A673 (cell line): ENCODE results near the gene IQCE. TPM values are rescaled to one million over a fixed set of nuclear protein-coding genes. Genes with fewer than 3 reads are reported as not detected.

Source experiments
- BruUV-seq: library from RNA; stranded (reverse); fragments of 400-500 nt; replicated peaks from 2 replicates; lab custom pipeline; 2021; lab: Mats Ljungman, UMichigan
- CTCF ChIA-PET: fragments of 300-600 bp; sonication (Branson Sonifier 250); formaldehyde crosslinking; loops from one replicate; lab custom pipeline; 2022; ENCODE audit warnings: antibody characterized with exemption; lab: Charles Lee
- POLR2A ChIA-PET: fragments of 300-600 bp; sonication (Branson Sonifier 250); formaldehyde crosslinking; loops from one replicate; lab custom pipeline; 2022; ENCODE audit warnings: antibody characterized with exemption; ENCODE audit not compliant: low non-redundant PET; lab: Charles Lee
- DNase-seq: peaks from one replicate; pipeline ENCODE4 v3.0.0-alpha.2; 2015; ENCODE audit warnings: low spot score
- H3K27ac ChIP-seq: fragments of 200-600 bp; sonication (generic); 2 replicates; pipeline ENCODE4 v1.5.1; 2016; ENCODE audit warnings: mixed run types, low read depth, mild to moderate bottlenecking, mixed read lengths, antibody characterized with exemption, low read length; ENCODE audit not compliant: poor library complexity, severe bottlenecking
- H3K27me3 ChIP-seq: fragments of 200-600 bp; sonication (generic); replicated peaks from 2 replicates; pipeline ENCODE4 v1.6.1; 2017; ENCODE audit warnings: mixed run types, low read depth, mild to moderate bottlenecking, mixed read lengths, antibody characterized with exemption, low read length; ENCODE audit not compliant: insufficient read depth, poor library complexity
- H3K36me3 ChIP-seq: fragments of 200-600 bp; sonication (generic); 2 replicates; pipeline ENCODE4 v1.6.1; 2016; ENCODE audit warnings: mixed run types, mild to moderate bottlenecking, mixed read lengths, antibody characterized with exemption, low read length; ENCODE audit not compliant: insufficient read depth, poor library complexity, severe bottlenecking
- H3K4me1 ChIP-seq: fragments of 200-600 bp; sonication (generic); 2 replicates; pipeline ENCODE4 v1.6.1; 2017; ENCODE audit warnings: mixed run types, mild to moderate bottlenecking, mixed read lengths, antibody characterized with exemption, low read length; ENCODE audit not compliant: insufficient read depth, poor library complexity, severe bottlenecking
- H3K4me3 ChIP-seq: fragments of 200-600 bp; sonication (generic); 2 replicates; pipeline ENCODE4 v1.5.1; 2016; ENCODE audit warnings: low read depth, mixed run types, mild to moderate bottlenecking, mixed read lengths, low read length; ENCODE audit not compliant: poor library complexity, severe bottlenecking
- H3K9me3 ChIP-seq: fragments of 200-600 bp; sonication (generic); 2 replicates; pipeline ENCODE4 v1.6.1; 2016; ENCODE audit warnings: mixed run types, low read depth, mild to moderate bottlenecking, mixed read lengths, antibody characterized with exemption, low read length; ENCODE audit not compliant: poor library complexity, severe bottlenecking
- EZH2 ChIP-seq: fragments of 200-600 bp; sonication (generic); IDR thresholded peaks from 2 replicates; pipeline ENCODE4 v1.6.1; 2017; ENCODE audit warnings: borderline replicate concordance, low read depth, mild to moderate bottlenecking, mixed read lengths, antibody characterized with exemption, low read length; ENCODE audit not compliant: poor library complexity, severe bottlenecking
- intact Hi-C: fragments of 100-400 bp; cut with micrococcal nuclease; formaldehyde crosslinking; loops from one replicate; pipeline ENCODE4 v1.10.0; 2022; ENCODE audit not compliant: unreplicated experiment
- total RNA-seq: library from RNA; stranded (reverse); gene quantifications from 2 replicates; pipeline ENCODE4 v1.2.3, GENCODE V29; 2021
- TF ChIP-seq, protein P1 (sequence below): fragments of 300-800, 200-600 bp; sonication (generic); conservative IDR thresholded peaks from 2 replicates; pipeline ENCODE4 v1.5.1; 2017; ENCODE audit warnings: low read depth, mild to moderate bottlenecking, antibody characterized with exemption, low read length, moderate library complexity, mixed read lengths

Gene IQCE
- total RNA-seq, 1 experiment from 2014 or later: 35.4 TPM

DNA sequence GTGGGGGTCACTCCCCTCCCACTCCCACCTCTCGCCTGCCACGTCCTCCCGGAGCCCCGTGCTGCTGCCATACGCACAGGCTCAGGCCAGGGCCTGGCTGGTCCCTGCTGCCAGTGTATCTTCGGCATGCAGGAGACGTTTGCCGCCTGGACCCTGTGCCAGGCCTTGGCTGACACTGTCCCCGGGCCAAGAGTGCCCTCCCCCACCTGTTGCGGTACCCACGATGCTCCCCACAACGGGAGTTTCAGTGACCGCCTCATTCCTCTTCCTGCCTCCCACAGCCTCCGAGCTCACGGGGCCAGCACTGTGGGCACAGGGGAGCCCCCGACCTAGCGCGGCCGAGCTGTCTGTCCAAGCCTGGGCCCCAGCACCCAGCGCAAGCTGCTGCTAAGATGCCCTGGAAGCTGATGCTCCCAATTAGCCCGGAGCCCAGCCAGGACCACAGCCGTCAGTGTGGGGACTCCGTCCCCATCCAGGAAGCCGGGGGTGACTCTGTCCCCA, 80.5 kb downstream of the IQCE start:
- peaks cover 19% of the 10 kb centered on the region for H3K4me1 ChIP-seq
- POLR2A ChIA-PET: no interaction called here
- intact Hi-C loops: no loop called here
- H3K27me3 ChIP-seq: no peaks in the 10 kb centered on the region
- no peak overlapping the region for H3K4me3 ChIP-seq
- peaks cover 21% of the 10 kb centered on the region for H3K36me3 ChIP-seq
- no peak overlapping the region for H3K27ac ChIP-seq
- TF ChIP-seq, protein P1, sequence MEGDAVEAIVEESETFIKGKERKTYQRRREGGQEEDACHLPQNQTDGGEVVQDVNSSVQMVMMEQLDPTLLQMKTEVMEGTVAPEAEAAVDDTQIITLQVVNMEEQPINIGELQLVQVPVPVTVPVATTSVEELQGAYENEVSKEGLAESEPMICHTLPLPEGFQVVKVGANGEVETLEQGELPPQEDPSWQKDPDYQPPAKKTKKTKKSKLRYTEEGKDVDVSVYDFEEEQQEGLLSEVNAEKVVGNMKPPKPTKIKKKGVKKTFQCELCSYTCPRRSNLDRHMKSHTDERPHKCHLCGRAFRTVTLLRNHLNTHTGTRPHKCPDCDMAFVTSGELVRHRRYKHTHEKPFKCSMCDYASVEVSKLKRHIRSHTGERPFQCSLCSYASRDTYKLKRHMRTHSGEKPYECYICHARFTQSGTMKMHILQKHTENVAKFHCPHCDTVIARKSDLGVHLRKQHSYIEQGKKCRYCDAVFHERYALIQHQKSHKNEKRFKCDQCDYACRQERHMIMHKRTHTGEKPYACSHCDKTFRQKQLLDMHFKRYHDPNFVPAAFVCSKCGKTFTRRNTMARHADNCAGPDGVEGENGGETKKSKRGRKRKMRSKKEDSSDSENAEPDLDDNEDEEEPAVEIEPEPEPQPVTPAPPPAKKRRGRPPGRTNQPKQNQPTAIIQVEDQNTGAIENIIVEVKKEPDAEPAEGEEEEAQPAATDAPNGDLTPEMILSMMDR: no peak
- no peak for TF ChIP-seq EZH2
- CTCF ChIA-PET: no interaction called here
- DNase-seq: no peak
- no peaks in the 10 kb centered on the region for H3K9me3 ChIP-seq
- BruUV-seq: no TSS peak

DNA sequence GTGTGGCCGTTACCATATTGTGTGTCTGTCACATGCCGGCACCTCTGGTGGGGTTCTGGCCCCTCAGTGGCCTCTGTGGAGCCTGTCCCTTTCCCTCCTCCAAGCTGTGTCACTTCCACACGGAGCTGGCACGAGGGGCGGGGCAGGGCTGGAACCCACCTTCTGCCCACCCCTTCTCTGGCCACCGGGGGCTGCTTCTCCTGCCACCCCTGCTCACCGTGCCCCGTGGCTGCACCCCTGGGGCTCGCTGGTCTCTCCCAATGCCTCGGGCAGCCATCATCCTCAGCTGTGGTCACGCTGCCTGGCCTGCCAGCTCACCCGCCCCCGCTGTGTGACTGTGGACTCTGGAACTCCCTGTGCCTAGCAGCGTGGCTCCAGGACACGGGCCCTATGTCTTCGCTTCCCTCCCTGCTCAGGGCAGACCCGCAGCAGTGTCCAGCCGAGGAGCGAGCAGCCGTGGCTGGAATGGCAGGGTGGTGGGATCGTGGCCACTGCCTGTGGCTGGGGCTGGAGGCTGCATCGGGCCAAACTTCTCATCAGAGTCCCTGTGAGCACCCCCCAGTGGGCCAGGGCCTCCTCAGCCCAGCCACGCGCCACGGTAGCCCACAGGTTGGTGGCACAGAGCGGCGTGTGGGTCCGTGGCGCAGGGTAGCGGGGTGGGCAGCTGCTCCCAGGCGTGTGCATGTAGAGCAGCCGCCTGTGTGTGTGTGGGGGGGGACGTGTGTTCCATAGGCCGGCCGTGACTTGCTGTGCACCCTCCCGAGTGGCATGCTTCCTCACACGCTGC, 81.1 kb downstream of the IQCE start:
- DNase-seq: no peak
- intact Hi-C loops: no loop called here
- POLR2A ChIA-PET: no interaction called here
- BruUV-seq: no TSS peak
- H3K27ac ChIP-seq: no peak overlapping the region
- H3K4me3 ChIP-seq: no peak overlapping the region
- TF ChIP-seq, protein P1: no peak
- TF ChIP-seq EZH2: no peak
- H3K4me1 ChIP-seq: peaks cover 21% of the 10 kb centered on the region
- H3K9me3 ChIP-seq: no peaks in the 10 kb centered on the region
- CTCF ChIA-PET: no interaction called here
- peaks cover 18% of the 10 kb centered on the region for H3K36me3 ChIP-seq
- H3K27me3 ChIP-seq: no peaks in the 10 kb centered on the region

DNA sequence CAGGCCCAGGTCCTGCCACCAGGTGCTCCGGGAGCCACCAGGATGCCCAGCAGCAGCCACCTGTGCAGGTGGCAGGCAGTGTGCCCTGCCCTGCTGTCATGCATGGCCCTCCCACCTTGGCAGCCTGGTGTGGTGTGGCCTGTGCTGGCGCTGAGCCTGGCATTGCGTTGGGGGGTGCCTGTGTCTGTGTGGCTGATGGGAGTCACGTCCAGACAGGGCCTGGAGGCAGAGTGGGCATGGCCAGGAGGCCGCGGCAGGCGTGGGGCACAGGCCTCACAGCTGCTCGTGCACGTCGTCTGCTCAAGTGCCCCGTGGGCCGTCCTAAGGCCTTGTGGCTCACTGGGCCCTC, 81.7 kb downstream of the IQCE start:
- ChIA-PET POLR2A (no interaction called here), CTCF (no interaction called here)
- no peak overlapping the region for H3K27ac ChIP-seq
- no peaks in the 10 kb centered on the region for H3K9me3 ChIP-seq
- TF ChIP-seq, protein P1: no peak
- TF ChIP-seq EZH2: no peak
- intact Hi-C loops: no loop called here
- no peak overlapping the region for H3K4me3 ChIP-seq
- H3K27me3 ChIP-seq: no peaks in the 10 kb centered on the region
- peaks cover 12% of the 10 kb centered on the region for H3K36me3 ChIP-seq
- H3K4me1 ChIP-seq: peaks cover 24% of the 10 kb centered on the region
- no peak for DNase-seq
- BruUV-seq: no TSS peak
